ENCODE data around the gene LIAS. TPM values are rescaled to one million over a fixed set of nuclear protein-coding genes. Genes with fewer than 3 reads are reported as not detected.
A peak's percentile ranks its signal among the peaks of the same experiment; 100 is the strongest.
"Not testable (repeated sequence)": the region's sequence is repeated elsewhere in the genome, so short reads cannot be mapped to it uniquely, and the experiment has no call there.

The LIAS gene
- total RNA-seq, 1 donor from 2014 or later = 4.4 TPM

DNA sequence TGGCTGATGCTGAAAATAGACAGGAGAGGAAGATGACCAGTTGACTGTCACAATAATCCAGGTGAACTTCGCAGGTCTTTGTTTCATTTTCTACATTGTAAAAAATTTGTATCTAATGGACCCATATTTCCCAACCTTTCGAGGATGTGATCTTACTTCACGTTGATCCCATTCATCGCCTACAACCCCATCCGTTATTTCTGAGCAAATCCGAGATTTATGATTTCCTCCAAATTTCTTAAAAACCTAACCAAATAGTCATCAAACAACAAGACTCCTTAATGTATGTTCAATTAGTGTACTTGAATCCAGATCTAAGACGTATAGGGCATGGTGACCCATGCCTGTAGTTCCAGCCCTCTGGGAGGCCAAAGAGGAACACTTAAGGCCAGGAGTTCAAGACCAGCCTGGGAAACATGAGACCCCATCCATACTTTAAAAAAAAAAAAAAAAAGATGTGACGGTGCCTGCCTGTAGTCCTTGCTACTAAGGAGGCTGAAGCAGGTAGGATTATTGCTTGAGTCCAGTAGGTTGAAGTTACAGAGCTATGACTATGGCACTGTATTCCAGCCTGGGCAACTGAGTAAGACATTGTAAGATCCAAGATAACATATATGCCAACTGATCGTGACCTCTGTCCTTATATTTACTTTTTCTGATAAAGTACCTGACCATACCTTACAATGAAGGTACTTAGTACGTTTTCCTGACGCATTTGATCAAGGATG, 5.8 kb upstream of the LIAS start:
- no peak for DNase-seq (ENCODE audit: low read depth in 2 of 2)

DNA sequence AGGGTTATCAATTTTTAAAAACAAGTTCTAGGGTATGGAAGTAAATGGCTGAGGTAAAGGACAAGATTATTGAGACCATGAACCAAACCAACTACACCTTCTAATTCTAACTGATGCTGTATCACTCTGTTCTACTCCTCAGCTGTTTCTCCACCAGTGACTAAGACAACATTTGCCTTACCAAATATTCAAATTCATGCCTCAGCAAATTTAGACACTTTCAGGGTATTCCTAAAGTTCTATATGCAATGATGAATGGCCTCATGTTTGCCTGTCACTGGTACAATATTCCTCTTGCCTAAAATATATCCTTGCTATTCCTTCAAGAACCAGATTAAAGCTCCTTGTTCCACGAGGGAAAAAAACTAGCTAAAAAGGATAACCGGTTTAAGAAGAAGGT, 5.1 kb upstream of the LIAS start:
- no peak for DNase-seq (ENCODE audit: low read depth in 2 of 2)

DNA sequence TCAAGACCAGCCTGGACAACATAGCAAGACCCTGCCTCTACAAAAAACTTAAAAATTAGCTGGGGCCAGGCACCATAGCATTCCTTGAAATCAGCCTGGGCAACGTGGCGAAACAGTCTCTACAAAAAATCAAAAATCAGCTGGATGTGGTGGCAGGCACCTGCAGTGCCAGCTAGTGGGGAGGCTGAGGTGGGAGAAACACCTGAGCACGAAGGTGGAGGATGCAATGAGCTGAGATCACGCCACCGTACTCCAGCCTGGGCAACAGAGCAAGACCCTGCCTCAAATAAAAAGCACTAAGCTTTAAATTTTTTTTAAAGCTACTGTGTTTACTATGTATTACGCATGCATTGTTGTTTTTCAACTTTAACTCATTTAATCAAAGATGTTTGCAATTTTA, 3.4 kb upstream of the LIAS start:
- DNase-seq (ENCODE audit: low read depth in 2 of 2) = no peak

DNA sequence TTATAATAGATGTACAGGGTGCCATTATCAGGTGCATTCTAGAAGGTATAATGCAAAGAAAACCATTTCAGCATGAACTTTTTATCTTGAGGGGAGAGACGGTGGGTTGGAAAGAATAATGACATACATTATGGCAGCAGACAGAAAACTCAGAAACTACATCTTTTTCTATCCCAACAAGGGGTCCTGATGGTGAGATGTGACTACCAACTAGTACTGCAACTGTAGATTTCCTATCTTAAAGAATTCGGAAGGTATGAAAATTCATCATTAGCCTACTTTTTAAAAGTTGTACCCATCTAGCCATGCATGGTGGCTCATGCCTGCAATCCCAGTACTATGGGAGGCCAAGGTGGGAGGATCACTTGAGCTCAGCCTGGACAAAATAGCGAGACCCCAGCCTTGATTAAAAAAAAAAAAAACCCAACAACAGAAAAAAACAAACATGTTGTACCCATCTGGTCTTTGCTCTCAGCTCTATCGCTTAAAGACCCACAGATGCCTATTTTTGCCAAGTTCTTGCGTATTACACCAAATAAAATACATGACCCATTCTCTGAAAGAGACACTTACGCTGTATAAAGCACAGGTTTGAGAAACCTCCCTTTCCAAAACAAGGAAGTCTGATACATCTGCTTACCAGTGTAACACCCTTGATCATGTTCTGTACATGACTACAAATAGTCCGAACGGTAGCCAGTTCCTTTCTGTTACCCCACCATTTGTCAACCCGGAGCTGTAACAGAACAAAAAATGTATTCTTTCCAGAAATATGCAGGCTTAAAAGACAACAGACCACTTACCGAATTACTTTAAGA, 1.7 kb upstream of the LIAS start:
- DNase-seq (ENCODE audit: low read depth in 2 of 2) = no peak

DNA sequence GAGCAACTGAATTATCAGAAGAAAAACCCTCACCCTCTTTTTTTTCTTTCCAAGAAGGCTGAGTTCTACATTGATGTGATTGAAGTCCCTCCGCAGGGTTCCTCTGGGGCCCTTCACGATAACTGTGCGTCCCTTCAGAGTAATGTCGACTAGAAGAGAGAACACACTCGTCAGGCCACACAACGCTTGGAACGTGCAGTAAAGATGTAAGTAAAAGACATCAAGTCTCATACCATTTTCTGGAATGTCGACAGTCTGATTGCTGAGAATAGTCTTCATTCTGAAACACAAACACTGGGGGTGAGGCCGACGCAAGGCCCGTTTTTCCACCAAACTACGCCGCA, 723 bp upstream of the LIAS start:
- not testable (repeated sequence) for DNase-seq (ENCODE audit: low read depth in 2 of 2)

DNA sequence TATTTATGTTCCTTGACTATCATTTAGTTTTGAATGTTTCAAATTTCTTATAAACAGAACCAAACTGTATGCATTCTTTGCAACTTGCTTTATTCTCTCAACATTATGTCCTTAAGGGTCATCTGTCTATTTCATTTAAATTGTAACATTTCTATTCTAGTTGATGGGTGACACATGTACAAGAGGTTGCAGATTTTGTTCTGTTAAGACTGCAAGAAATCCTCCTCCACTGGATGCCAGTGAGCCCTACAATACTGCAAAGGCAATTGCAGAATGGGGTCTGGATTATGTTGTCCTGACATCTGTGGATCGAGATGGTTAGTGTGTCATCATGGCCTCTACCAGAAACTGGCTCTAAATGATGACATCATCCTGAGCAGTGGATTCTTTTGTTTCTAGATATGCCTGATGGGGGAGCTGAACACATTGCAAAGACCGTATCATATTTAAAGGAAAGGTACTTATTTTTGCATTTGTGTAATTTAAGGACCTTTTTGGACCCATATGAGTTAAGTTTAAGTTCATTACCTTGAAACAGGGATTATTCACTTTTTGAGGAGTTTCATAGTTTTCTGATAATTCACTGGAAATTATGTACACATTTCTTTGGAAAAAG, 6.1 kb downstream of the LIAS start:
- peak; percentile 48 to 81 for DNase-seq (ENCODE audit: low read depth in 2 of 2)

DNA sequence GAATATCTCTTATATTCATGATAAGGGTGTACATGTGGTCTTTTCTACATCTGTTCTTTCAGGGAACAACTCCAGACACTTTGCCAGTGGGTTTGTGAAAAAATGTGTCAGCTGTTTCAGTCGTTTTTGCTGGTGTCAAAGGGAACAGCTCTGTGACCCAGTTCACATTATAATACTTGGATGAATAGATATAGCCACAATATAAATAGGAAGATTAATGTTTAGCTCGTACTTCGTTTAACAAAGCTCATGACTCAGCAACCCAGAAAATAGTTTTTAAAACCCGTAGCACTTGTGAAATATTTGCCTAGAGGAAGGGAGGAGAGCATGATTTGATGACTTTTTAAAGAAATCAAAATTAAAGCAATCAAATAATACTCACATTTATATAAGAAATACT, 7.9 kb downstream of the LIAS start:
- DNase-seq (ENCODE audit: low read depth in 2 of 2) = no peak

DNA sequence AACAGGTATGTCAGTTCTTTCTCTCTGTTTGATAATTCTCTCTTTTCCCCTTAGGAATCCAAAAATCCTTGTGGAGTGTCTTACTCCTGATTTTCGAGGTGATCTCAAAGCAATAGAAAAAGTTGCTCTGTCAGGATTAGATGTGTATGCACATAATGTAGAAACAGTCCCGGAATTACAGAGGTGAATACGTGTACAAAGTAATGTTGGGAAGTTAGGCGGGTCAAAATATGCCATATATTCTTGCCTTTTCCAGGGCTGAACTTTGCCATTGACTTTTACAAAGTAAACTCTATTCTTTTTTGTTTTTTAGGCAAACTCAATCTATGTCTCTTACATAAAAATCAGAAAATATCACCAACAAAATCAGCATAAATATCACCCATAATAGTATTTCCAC, 8.6 kb downstream of the LIAS start:
- DNase-seq (ENCODE audit: low read depth in 2 of 2) = no peak

DNA sequence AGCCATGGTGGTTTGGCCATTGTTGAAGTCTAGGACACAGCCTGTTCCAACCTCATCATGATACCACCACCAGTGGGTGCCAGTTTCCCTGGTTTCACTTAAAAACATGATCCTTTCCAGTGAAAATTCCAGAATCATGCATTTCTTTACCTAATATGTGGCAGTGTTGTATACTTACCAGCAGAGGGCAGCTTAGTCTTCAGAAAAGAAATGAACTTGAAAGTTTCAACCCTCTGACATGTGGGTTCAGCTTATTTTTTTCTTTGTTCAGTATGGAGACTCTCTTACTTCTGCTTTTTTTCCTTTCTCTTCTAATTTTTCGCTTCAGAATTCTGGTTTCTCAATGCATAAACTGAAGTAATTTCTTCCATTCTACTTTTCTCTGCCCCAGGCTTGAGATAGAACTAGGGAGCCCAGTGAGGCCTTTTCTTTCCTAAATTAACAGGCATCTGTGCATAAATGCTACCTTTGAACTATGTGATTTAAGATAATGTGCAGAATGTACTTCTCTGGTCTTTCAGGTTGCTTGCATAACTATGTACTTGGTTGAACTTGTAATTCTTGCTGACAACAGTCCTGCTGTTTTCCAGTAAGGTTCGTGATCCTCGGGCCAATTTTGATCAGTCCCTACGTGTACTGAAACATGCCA, 10.7 kb downstream of the LIAS start:
- peak; percentile 83 to 88 for DNase-seq (ENCODE audit: low read depth in 2 of 2)

DNA sequence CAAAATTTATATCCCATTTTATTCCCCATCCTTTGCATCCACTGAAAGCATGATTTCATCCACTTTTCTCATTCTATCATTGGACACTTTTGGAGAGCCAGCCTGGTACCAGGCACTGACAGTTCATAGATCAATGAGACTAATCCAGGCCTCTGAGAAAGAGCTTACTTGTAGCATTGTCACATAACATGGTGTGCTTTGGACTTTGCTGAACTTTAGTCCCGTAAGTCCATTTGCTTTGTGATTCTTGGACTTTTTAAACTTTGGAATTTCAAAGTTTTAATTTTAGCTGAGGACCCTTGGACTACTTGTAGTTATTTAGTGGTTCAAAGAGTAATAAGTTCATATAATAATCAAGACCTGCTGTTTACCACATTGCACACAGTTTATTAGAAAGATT, 11.5 kb downstream of the LIAS start:
- no peak for DNase-seq (ENCODE audit: low read depth in 2 of 2)

DNA sequence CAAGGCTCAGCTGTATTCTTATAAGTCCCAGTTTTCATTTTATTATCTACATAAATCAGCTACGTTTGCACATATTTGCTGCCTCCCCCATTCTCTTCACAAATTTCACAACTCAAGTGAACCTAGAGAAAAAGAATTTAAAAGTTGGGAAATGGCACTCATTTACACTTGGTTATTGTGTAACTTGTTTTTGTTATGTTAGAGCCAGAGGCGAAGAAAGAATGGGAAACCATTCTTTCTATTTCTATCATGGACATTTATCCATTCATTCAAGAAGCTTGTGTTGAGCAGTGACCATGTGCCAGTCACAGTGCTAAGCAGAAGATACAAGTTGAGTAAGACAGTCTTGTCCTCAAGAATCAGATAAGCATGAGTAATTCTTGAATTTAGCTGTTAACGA, 13.5 kb downstream of the LIAS start:
- DNase-seq (ENCODE audit: low read depth in 2 of 2) = no peak

DNA sequence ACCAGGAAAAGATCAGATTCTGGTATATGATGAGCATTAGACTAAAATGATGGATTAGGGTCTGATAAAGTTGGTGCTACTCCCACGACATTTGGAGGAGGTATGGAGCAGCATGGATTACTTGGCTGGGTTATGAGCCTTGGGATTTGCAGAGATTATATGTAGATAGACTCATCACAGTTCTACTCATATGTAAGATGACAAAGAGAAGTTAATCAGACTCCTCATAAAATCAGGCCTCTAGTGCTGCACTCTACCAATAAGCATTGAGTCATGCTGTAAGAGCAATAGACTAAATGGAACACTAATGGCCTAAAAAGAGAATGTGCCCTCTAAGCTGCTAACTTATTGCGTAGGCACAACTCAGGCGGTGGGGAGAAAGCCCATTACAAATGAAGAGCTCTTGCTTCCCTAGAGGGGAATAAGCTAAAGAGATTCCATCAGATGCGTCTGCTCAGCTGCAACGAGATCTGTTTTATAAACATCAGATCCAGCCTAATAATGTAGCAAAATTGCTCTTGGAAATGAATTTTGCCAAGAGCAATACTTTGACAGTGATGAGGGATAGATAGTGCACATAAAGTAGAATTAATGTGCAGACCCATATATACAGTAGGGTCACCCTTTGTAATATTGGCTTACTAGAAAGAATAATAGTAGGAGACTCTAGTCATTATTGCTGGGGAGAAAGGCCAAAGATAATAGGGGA, 17.5 kb downstream of the LIAS start:
- no peak for DNase-seq (ENCODE audit: low read depth in 2 of 2)

DNA sequence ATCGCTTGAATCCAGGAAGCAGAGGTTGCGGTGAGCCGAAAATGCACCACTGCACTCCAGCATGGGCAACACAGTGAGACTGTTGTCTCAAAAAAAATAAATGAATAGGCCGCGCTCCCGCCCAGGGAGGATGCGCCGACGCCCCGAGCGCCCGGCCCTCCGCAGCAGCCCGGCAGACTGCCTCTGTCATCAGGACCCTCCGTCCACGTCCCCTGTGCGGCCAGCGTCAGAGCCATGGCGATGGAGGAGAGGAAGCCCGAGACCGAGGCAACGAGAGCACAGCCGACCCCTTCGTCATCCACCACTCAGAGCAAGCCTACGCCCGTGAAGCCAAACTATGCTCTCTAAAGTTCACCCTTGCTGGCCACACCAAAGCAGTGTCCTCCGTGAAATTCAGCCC, 21.4 kb downstream of the LIAS start:
- no peak for DNase-seq (ENCODE audit: low read depth in 2 of 2)

DNA sequence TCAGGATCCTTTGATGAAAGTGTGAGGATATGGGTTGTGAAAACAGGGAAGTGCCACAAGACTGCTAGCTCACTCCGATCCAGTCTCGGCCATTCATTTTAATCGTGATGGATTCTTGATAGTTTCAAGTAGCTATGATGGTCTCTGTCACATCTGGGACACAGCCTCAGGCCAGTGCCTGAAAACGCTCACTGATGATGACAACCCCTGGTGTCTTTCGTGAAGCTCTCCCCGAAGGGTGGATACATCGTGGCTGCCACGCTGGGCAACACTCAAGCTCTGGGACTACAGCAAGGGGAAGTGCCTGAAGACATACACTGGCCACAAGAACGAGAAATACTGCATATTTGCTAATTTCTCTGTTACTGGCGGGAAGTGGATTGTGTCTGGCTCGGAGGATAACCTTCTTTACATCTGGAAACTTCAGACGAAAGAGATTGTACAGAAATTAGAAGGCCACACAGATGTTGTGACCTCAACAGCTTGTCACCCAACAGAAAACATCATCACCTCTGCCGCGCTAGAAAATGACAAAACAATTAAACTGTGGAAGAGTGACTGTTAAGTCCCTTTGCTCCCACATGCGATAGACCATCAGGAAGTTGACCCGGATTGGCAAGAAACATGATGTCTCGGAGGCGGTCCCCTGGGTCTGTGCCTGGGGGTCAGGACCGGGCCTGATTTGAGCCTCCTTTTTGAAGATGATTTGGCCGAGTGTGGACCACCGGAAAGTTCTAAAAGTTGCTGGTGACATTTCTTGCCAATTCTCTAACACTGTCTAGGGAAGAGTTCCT, 22.2 kb downstream of the LIAS start:
- DNase-seq (ENCODE audit: low read depth in 2 of 2) = no peak

DNA sequence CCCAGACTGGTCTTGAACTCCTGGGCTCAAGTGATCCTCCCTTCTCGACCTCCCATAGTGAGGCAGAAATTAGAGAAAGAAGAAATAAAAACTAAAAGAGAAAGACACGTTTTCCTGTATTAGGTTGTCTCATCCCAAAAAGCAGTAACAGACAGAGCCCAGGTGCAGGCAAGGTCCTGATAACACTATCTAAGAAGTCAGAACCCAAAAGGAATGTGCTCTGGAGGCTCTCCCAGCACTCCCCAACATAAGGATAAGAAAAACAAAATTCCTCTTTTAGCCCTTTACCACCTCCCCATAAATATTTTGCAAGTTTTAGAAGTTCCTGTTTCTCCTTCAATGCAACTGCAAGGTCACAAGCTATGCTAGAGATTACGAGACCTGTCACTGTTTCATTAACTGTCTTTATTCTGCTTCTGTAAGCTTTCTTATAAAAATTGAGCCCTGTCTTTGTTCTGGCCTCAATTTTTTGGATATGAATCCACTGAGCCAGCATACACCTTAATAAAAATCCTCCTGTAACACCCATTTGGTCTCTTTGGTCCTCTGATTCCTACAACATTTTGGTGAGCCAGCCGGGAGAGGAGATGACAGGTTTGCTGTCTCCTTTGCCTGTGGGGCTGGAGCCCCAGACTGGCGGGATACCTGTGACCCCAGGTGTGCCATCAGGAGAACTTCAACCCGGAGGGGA, 25.9 kb downstream of the LIAS start:
- DNase-seq (ENCODE audit: low read depth in 2 of 2) = no peak

DNA sequence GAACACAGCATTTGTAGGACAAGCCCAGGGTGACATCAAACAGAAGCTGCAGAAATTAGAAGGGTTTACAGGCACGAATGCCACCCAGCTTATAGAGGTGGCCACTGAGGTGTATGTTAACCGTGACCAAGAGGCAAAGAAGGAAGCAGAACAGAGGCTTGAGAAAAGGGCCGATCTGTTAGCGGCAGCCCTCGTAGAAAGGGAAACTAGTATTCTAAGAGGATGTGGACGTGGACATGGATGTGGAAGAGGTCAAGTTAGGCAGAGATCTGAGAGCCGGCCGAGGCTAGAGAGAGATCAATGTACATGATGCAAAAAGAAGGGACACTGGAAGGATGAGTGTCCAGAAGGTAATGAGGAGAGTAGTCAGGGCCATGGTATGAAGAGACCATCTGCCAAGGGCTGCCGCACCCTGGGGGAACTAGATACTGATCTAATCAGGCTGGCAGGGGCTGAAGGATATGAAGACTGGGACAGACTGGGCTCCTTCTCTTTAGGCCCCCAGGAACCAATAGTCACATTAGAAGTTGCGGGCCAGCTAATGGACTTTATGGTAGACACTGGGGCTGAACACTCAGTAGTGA, 27.5 kb downstream of the LIAS start:
- DNase-seq (ENCODE audit: low read depth in 2 of 2) = no peak

DNA sequence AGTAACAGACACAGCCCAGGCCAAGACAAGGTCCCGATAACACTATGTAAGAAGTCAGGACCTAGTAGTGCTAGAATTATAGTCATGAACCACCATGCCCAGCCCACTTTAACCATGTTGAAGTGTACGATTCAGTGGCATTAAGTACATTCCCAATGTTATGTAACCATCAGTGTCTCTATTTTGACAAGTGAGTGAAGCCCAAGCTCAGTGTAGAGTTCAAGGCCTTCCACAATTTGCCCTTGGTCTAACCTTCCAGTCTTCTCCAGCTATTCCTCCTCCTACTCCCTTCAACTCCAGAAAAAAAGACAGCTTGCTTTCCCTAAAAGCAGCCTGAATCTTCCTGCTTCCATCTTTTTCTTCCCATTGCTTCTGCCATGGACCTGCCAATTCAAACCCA, 31.5 kb downstream of the LIAS start:
- DNase-seq (ENCODE audit: low read depth in 2 of 2) = no peak

DNA sequence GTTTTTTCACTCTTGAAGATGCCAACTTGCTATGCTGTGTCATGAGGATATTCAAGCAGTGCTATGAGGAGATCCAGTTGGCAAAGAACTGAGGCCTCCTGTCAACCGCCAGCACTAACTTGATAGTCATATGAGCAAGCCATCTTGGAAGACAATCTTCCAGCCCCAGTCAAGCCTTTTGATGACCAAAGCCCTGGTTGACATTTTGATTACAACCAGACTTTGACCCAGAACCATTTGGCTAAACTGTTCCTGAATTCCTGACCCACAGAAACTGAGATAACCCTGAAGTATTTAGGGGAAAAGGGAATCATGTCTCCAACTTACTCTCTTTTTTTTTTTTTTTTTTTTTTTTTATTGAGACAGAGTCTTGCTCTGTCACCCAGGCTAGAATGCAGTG, 35.5 kb downstream of the LIAS start:
- no peak for DNase-seq (ENCODE audit: low read depth in 2 of 2)

DNA sequence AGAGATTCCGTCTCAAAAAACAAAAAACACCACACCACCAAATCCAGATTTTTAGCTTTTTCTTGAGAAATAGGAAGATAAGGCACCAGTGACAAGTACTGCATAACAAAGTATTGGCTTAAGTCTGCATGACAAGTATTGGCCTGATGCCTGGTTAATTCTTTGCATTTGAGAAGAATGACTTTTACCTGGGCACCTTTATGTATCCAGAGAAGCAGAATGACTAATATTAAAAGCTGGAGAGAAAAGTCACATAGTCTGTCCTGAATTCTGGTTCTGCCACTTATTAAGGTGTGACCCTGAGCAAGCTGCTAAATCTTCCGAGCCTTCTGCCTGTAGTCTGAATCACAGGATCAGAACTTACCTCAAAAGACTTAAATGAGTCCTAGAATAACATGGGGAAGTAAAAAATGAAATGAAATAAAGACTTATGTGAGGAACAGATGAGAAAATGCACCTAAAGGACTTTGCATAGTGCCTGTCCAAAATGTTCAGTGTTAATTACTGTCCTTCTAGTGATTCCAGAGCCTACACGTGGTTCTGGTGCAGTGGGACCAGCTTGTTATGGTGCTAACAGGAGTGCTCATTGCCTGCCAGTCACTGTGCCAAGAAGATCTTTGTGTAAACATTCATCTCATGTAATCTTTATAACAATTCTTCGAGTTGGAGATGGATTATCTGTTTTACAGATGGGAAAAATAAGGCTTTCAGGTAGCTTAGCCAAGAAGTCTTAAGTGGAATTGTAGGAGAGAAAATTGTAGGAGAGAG, 36.8 kb downstream of the LIAS start:
- no peak for DNase-seq (ENCODE audit: low read depth in 2 of 2)

Measured in dermis microvascular lymphatic vessel endothelial cell (primary cell).